IMR-90 (cell line): ENCODE results near the gene UNC13A. TPM values are rescaled to one million over a fixed set of nuclear protein-coding genes. Genes with fewer than 3 reads are reported as not detected.

Experiments
- ATAC-seq: fragments of 200-7000 bp; cut with Tn5 transposase; 2 replicates; pipeline ENCODE4 v1.9.1; 2020; ENCODE audit warnings: low read depth, mild to moderate bottlenecking, moderate library complexity
- BruUV-seq: library from RNA; stranded (reverse); fragments of 400-500 nt; replicated peaks from 2 replicates; lab custom pipeline; 2021; lab: Mats Ljungman, UMichigan
- CTCF ChIA-PET: fragments of 300-600 bp; formaldehyde crosslinking; extraction: SDS; loops from one replicate; lab custom pipeline; 2021; ENCODE audit warnings: antibody characterized with exemption; lab: Yijun Ruan, JAX
- POLR2A ChIA-PET: fragments of 300-600 bp; sonication (Branson Sonifier 250); formaldehyde crosslinking; loops from one replicate; lab custom pipeline; 2022; ENCODE audit warnings: antibody characterized with exemption; ENCODE audit not compliant: unreplicated experiment; lab: Charles Lee
- DNase-seq: peaks from one replicate; pipeline ENCODE4 v3.0.0; 2013
- H2AFZ ChIP-seq: replicated peaks from 2 replicates; pipeline ENCODE3; 2013; ENCODE audit warnings: low read length, mild to moderate bottlenecking; ENCODE audit not compliant: poor library complexity
- H2AK5ac ChIP-seq: 2 replicates; pipeline ENCODE4 v1.6.1; 2013; ENCODE audit warnings: low read depth, low read length, inconsistent platforms
- H2AK9ac ChIP-seq: replicated peaks from 2 replicates; pipeline ENCODE3; 2013; ENCODE audit warnings: mild to moderate bottlenecking, low read depth, low read length, moderate library complexity; ENCODE audit not compliant: poor library complexity
- H2BK120ac ChIP-seq: 2 replicates; pipeline ENCODE4 v1.6.1; 2013; ENCODE audit warnings: low read depth, low read length, inconsistent platforms
- H2BK15ac ChIP-seq: 3 replicates; pipeline ENCODE4 v1.6.1; 2013; ENCODE audit warnings: low read depth, low read length, inconsistent platforms
- H2BK20ac ChIP-seq: 2 replicates; pipeline ENCODE4 v1.6.1; 2013; ENCODE audit warnings: low read depth, mild to moderate bottlenecking, inconsistent platforms, low read length, moderate library complexity
- H2BK5ac ChIP-seq: 2 replicates; pipeline ENCODE4 v1.6.1; 2013; ENCODE audit warnings: mild to moderate bottlenecking, low read depth, low read length, inconsistent platforms; ENCODE audit not compliant: poor library complexity, severe bottlenecking
- H3K14ac ChIP-seq: replicated peaks from 2 replicates; pipeline ENCODE4 v1.6.1; 2013; ENCODE audit warnings: low read depth, low read length, inconsistent platforms
- H3K18ac ChIP-seq: 2 replicates; pipeline ENCODE4 v1.6.1; 2013; ENCODE audit warnings: low read depth, low read length, control low read depth
- H3K23ac ChIP-seq: 2 replicates; pipeline ENCODE4 v1.6.1; 2013; ENCODE audit warnings: low read depth, low read length, inconsistent platforms
- H3K27ac ChIP-seq: 2 replicates; pipeline ENCODE4 v1.5.1; 2013; ENCODE audit warnings: mild to moderate bottlenecking, control low read depth, low read length; ENCODE audit not compliant: insufficient read depth
- H3K27me3 ChIP-seq: 2 replicates; pipeline ENCODE4 v1.6.1; 2013; ENCODE audit warnings: low read length; ENCODE audit not compliant: control insufficient read depth, insufficient read depth
- H3K36me3 ChIP-seq: 2 replicates; pipeline ENCODE4 v1.6.1; 2013; ENCODE audit warnings: low read length, mixed read lengths; ENCODE audit not compliant: control insufficient read depth, insufficient read depth
- H3K4ac ChIP-seq: 2 replicates; pipeline ENCODE4 v1.6.1; 2013; ENCODE audit warnings: low read depth, low read length, inconsistent platforms
- H3K4me1 ChIP-seq: 2 replicates; pipeline ENCODE4 v1.6.1; 2013; ENCODE audit warnings: low read length, mixed read lengths; ENCODE audit not compliant: control insufficient read depth, insufficient read depth
- H3K4me2 ChIP-seq: 2 replicates; pipeline ENCODE4 v1.6.1; 2013; ENCODE audit warnings: low read depth, mild to moderate bottlenecking, control low read depth, low read length, moderate library complexity
- H3K4me3 ChIP-seq: 2 replicates; pipeline ENCODE4 v1.5.1; 2013; ENCODE audit warnings: low read depth, mild to moderate bottlenecking, control low read depth, low read length, moderate library complexity; ENCODE audit not compliant: insufficient read depth
- H3K56ac ChIP-seq: 2 replicates; pipeline ENCODE4 v1.6.1; 2013; ENCODE audit warnings: low read length, inconsistent platforms; ENCODE audit not compliant: insufficient read depth; ENCODE audit errors: extremely low read depth
- H3K79me1 ChIP-seq, 2 experiments: 2 replicates each; pipeline ENCODE4 v1.6.1; 2013; ENCODE audit warnings: low read length in 2 of 2, inconsistent platforms in 1 of 2, low read depth in 1 of 2
- H3K9ac ChIP-seq: 2 replicates; pipeline ENCODE4 v1.6.1; 2013; ENCODE audit warnings: low read depth, low read length, control low read depth
- H3K9me1 ChIP-seq: 2 replicates; pipeline ENCODE4 v1.6.1; 2013; ENCODE audit warnings: low read length, inconsistent platforms; ENCODE audit not compliant: insufficient read depth
- H3K9me3 ChIP-seq: 2 replicates; pipeline ENCODE4 v1.6.1; 2013; ENCODE audit warnings: low read length; ENCODE audit not compliant: control insufficient read depth, insufficient read depth
- H4K20me1 ChIP-seq: 2 replicates; pipeline ENCODE4 v1.6.1; 2013; ENCODE audit warnings: low read length, inconsistent platforms; ENCODE audit not compliant: insufficient read depth
- H4K5ac ChIP-seq: 2 replicates; pipeline ENCODE4 v1.6.1; 2013; ENCODE audit warnings: mild to moderate bottlenecking, low read depth, low read length, control low read depth
- H4K8ac ChIP-seq, 2 experiments: 2 replicates each; pipeline ENCODE4 v1.6.1; 2013; ENCODE audit warnings: low read depth in 2 of 2, low read length in 2 of 2, control low read depth in 1 of 2, inconsistent platforms in 1 of 2
- H4K91ac ChIP-seq: 2 replicates; pipeline ENCODE4 v1.6.1; 2013; ENCODE audit warnings: low read depth, low read length, inconsistent platforms; ENCODE audit not compliant: insufficient read depth
- BHLHE40 ChIP-seq: fragments of 150-350 bp; IDR thresholded peaks from 2 replicates; pipeline ENCODE4 v1.6.1; 2016; ENCODE audit warnings: mild to moderate bottlenecking, low read depth, low read length
- CHD1 ChIP-seq: IDR thresholded peaks from 2 replicates; pipeline ENCODE4 v1.6.1; 2012; ENCODE audit warnings: low read depth, low read length, improper control_type of control experiment
- CTCF ChIP-seq: conservative IDR thresholded peaks from 2 replicates; pipeline ENCODE4 v1.5.1; 2012; ENCODE audit warnings: mild to moderate bottlenecking, low read depth, low read length, improper control_type of control experiment
- FOS ChIP-seq: fragments of 150-350 bp; IDR thresholded peaks from 2 replicates; pipeline ENCODE4 v1.6.1; 2016; ENCODE audit warnings: low read depth, low read length
- MAFK ChIP-seq: IDR thresholded peaks from 2 replicates; pipeline ENCODE4 v1.6.1; 2012; ENCODE audit warnings: low read depth, low read length, improper control_type of control experiment
- MXI1 ChIP-seq: IDR thresholded peaks from 2 replicates; pipeline ENCODE4 v1.6.1; 2012; ENCODE audit warnings: low read depth, mild to moderate bottlenecking, low read length, moderate library complexity, borderline replicate concordance
- POLR2A ChIP-seq: IDR thresholded peaks from 2 replicates; pipeline ENCODE4 v1.6.1; 2012; ENCODE audit warnings: mild to moderate bottlenecking, low read depth, low read length
- RAD21 ChIP-seq: IDR thresholded peaks from 2 replicates; pipeline ENCODE4 v1.6.1; 2012; ENCODE audit warnings: low read length, improper control_type of control experiment
- RCOR1 ChIP-seq: IDR thresholded peaks from 2 replicates; pipeline ENCODE4 v1.6.1; 2012; ENCODE audit warnings: mild to moderate bottlenecking, low read length, improper control_type of control experiment; ENCODE audit not compliant: insufficient replicate concordance
- SMC3 ChIP-seq: fragments of 150-350 bp; IDR thresholded peaks from 2 replicates; pipeline ENCODE4 v1.6.1; 2016; ENCODE audit warnings: low read depth, mild to moderate bottlenecking, antibody characterized with exemption, low read length, moderate library complexity
- WGBS, 2 experiments: methylation state at CpG; one replicate each; pipeline versions ENCODE4 v1.1.5 to v1.1.7; 2013; ENCODE audit warnings: missing lambda C conversion rate in 2 of 2; ENCODE audit not compliant: insufficient read length in 1 of 2; ENCODE audit errors: extremely low coverage in 2 of 2; 5-methylcytosine and 5-hydroxymethylcytosine counted together
- dilution Hi-C: fragments of 300-500 bp; cut with HindIII; formaldehyde crosslinking; loops from one replicate; pipeline ENCODE4 v1.14.3; 2018; ENCODE audit warnings: low sequenced_read_pairs; ENCODE audit not compliant: unreplicated experiment
- in situ Hi-C: fragments of 300-500 bp; cut with MboI; formaldehyde crosslinking; loops from 3 replicates; pipeline ENCODE4 v1.14.3; 2019; ENCODE audit warnings: low sequenced_read_pairs, inconsistent platforms, mixed read lengths
- intact Hi-C: fragments of 100-400 bp; cut with micrococcal nuclease; formaldehyde crosslinking; loops from 2 replicates; pipeline ENCODE4 v1.10.0; 2022
- polyA plus RNA-seq, 3 experiments: library from polyadenylated mRNA; depleted of rRNA; stranded (reverse); fragments of >200 nt; gene quantifications; 2 replicates each; pipeline ENCODE4 v1.2.3, GENCODE V29; 2012; ENCODE audit warnings: low replicate concordance in 1 of 3
- total RNA-seq: library from RNA; depleted of rRNA; stranded (reverse); fragments of >200 nt; gene quantifications from 2 replicates; pipeline ENCODE4 v1.2.3, GENCODE V29; 2012
- TF ChIP-seq, protein P1 (sequence below): fragments of 150-350 bp; IDR thresholded peaks from 2 replicates; pipeline ENCODE4 v1.6.1; 2016; ENCODE audit warnings: low read depth, mild to moderate bottlenecking, low read length, moderate library complexity, borderline replicate concordance

UNC13A gene
- total and polyA plus RNA-seq, 2 of the 4 experiments (the other 2 are of a cell fraction), result 0.18 to 0.22 TPM

- 98% methylated on average over 8 of the region's 19 CpGs; no CpG with 5 or more reads in 1 of the 2 experiments for WGBS, 2 experiments
- dilution Hi-C loops, result no loop called here
Measured at GRCh38 chr19:17727843-17728242, 39.7 kb upstream of the UNC13A start.

More at GRCh38 chr19:17727843-17728242, 39.7 kb upstream of the UNC13A start:
- BruUV-seq, result no TSS peak
- H2AK5ac ChIP-seq, result no peak overlapping the region
- H3K18ac ChIP-seq, result no peak overlapping the region
- ATAC-seq (no peak), DNase-seq (no peak)
- peaks cover 29% of the 10 kb centered on the region for H4K20me1 ChIP-seq
- no peak overlapping the region for H3K4ac ChIP-seq
- H2BK20ac ChIP-seq, result no peak overlapping the region
- TF ChIP-seq RAD21 (no peak), MXI1 (no peak), CTCF (no peak), POLR2A (no peak), CHD1 (no peak), FOS (no peak), MAFK (no peak), BHLHE40 (no peak), SMC3 (no peak), RCOR1 (no peak)
- TF ChIP-seq, protein P1, sequence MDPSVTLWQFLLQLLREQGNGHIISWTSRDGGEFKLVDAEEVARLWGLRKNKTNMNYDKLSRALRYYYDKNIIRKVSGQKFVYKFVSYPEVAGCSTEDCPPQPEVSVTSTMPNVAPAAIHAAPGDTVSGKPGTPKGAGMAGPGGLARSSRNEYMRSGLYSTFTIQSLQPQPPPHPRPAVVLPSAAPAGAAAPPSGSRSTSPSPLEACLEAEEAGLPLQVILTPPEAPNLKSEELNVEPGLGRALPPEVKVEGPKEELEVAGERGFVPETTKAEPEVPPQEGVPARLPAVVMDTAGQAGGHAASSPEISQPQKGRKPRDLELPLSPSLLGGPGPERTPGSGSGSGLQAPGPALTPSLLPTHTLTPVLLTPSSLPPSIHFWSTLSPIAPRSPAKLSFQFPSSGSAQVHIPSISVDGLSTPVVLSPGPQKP, result no peak
- no peak overlapping the region for H2BK120ac ChIP-seq
- no peak overlapping the region for H2BK5ac ChIP-seq
- no peak overlapping the region for H2AK9ac ChIP-seq
- no peak overlapping the region for H3K56ac ChIP-seq
- in situ Hi-C loops, result no loop called here
- POLR2A ChIA-PET, result no interaction called here
- CTCF ChIA-PET, result interaction anchor here (0.7 kb wide), 1 partner anchor 205 kb away, joined by 3 read pairs; the partner anchor contains the start of gene CCDC124
- no peak overlapping the region for H2AFZ ChIP-seq
- no peak overlapping the region for H3K27ac ChIP-seq
- H3K4me3 ChIP-seq, result no peak overlapping the region
- H3K36me3 ChIP-seq, result peaks cover 68% of the 10 kb centered on the region
- no peak overlapping the region for H4K5ac ChIP-seq
- H3K23ac ChIP-seq, result no peak overlapping the region
- peaks cover 2% of the 10 kb centered on the region; the same call in 1 of the 2 replicates for H3K9me3 ChIP-seq
- H3K4me1 ChIP-seq, result no peaks in the 10 kb centered on the region
- H4K91ac ChIP-seq, result no peak overlapping the region
- intact Hi-C loops, result no loop called here
- peaks cover 15 to 53% of the 10 kb centered on the region in 2 experiments for H3K79me1 ChIP-seq
- H3K27me3 ChIP-seq, result no peaks in the 10 kb centered on the region
- H3K9me1 ChIP-seq, result peaks cover 4% of the 10 kb centered on the region; the same call in 1 of the 2 replicates
- no peak overlapping the region for H2BK15ac ChIP-seq
- no peak overlapping the region for H3K9ac ChIP-seq
- no peak overlapping the region for H3K14ac ChIP-seq
- no peak overlapping the region for H4K8ac ChIP-seq
- H3K4me2 ChIP-seq, result no peak overlapping the region
